HG03060 (cell line): ENCODE results near the gene CERKL.

ENCODE experiments used
- ATAC-seq: cut with Tn5 transposase; IDR thresholded peaks from one replicate; pipeline ENCODE4 v1.9.1; 2021; ENCODE audit warnings: low read depth, moderate number of reproducible peaks; ENCODE audit not compliant: unreplicated experiment

Gene CERKL

DNA sequence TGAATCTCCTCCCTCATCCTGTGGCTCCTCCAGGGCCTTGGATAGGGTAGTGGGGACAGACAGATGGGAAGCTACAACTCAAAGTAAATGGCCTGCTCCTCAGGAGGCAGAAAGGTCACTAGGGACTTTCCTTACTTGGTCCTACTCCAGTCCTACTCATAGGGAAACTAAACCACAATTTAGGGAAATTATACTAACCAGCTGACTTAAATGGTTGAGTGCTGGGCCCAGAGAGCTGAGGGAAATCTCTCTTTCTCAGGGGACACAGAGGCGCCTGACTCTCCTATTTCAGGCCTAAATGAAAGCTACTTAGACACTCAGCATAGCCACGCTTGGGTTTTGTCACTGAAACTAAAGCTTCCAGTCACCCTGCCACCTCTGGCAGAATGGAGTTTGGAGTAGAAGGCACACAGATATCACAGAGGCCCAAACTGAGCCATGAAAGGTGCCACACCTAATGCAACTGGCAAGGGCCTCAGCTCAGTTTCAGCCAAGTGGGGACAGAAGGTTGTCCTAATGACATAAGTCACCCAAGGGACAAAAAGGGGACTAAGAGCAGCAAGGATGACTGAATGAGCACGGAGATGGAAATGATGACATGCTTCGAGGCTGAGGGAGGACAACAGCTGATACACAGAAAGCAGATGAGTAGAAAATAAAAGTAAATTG lies 24.0 kb downstream of the CERKL start:
- peak; percentile 68 for ATAC-seq

DNA sequence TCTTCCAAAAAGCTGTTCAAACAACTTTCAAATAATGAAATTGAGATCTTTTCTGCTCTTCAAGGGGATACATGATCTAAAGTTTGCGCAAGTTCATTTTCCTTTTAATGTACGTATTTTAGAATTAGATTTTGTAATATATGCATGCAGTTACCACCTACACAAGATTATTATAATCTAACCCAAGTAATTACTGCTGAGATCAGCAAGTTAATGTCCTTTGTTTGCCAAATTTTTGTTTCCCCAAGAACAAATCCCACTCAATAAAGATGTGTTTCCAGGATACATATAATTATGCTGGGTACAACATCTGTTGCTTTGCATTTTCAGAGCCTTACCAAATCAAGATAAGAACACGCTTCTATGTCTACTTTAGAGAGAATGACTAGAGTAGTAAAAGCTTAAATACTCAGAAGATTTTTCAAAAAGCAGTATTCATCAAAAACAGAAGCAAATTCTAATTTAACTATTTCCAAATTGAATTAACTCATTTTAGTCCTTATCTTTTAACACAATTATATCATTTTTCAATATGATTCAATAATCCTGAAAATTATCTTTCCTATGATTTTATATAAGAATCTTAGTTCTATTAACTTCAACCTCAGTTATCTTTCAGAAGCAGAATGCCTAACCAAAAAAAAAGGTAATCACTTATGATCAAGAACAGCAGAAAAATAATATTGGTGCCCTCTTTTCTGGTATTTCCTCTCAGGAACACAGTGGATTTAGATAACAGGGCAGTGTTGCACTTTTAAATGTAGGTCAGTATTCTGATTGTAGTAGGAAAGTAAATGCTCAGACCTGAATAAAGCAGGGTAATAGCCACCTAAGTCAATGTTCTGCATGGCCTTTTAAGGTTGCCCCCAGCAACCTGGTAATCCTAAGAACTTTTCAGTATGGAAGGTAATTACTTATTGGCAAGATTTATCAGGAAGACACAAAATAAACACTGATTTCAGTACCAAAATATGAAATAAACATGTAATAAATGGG lies 28.0 kb downstream of the CERKL start:
- no peak for ATAC-seq

DNA sequence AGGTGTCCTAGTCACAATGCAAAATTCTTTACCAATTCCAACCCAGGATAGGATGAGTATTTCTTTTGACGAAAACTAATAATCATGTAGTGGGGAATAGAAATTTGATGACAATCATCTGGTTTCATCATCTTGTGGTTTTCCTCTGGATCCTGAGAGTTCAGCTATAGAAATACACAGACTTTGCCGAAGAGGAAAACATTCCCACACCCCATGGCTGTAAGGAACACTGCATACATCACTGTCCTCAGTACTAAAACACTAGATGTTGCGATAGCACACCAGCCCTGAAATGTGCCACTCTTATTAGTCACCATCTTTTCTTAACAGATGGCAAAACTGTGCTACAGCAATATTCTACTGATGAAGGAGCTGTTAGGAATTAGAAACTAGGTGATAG lies 29.4 kb downstream of the CERKL start:
- ATAC-seq: no peak

GRCh38 chr2:181626671-181627070 lies 30.2 kb downstream of the CERKL start:
- ATAC-seq: no peak

DNA sequence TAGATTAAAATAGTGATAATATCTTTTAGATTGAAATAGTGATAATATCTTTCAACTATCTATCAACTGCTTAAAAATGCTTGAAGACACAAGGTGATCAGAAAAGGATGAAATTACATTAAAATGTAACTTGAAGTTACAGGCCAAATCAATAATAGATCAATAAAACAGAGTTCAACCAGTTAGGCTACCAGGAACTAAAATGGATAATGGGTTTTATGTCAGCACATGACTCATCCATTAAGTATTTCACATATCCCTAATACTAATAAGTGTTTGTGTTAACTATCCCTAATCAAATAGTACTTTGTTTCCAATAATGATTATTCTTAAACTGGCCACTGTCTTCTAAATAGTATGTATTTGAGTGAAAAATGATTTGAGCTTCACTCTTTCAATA lies 33.7 kb downstream of the CERKL start:
- no peak for ATAC-seq

GRCh38 chr2:181621779-181622490 lies 35.0 kb downstream of the CERKL start:
- no peak for ATAC-seq

DNA sequence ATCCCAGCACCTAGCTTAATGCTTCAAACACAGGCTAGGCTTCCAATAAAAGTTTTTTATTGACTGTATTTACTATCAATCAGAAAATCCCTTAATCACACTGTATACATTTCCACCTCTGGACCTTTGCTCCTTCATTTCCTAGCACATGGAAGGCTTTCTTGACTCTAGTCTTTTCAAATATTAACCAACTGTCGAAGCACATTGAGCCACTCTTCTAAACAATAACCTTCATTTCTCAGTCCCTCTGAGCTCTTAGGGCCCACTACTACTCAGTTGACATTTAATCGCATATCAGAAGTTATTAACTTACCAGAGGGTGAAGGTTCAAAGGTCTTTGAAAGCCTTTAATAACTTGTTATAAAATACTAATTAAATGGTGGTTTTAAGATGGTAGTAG lies 37.4 kb downstream of the CERKL start:
- ATAC-seq: no peak

GRCh38 chr2:181616715-181617114 lies 40.2 kb downstream of the CERKL start:
- ATAC-seq: no peak

GRCh38 chr2:181614874-181615638 lies 41.8 kb downstream of the CERKL start:
- no peak for ATAC-seq

- ATAC-seq: no peak
These were observed 43.7 kb downstream of the CERKL start for GRCh38 chr2:181613241-181613640.

DNA sequence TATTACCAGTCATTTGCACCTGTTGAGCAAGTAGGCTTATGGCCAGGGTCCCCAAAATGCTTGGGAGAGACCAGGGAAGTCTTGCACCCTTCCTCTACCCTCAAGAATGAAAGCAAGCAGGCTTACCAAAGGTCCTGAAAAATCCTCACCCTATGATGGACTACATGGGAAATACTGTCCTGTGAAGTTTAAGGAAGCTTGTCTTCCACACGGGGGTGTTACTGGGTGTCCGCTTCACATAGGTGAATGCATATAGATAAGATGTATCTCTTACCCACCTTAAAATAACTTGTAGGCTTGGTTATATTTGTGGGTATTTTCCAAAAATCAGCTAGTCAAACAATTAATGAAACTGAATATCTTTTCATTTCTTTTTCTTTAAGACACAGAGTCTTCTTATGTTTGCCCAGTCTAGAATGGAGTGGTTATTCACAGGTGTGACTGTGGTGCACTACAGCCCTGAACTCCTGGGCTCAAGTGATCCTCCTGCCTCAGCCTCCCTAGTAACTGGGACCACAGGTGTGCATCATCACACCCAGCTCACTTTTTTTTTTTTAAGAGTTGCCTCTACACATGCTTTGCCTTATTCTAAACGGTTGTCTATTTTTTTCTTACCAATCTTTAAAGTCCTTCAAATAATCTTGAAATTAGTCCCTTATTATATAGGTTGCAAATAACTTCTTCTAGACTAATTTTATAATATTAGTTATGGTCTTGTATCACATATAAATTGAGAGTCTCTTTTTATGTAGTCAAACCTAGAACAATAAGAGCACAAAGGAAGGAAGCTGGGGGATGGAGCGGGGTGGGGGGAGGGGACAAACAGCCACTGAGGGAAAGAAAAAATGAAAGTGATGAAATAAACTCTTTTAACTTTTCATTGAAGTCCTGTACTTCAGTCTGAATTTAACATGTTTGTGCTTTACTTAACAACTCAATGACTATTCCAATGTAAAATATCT lies 49.0 kb downstream of the CERKL start:
- ATAC-seq: no peak

DNA sequence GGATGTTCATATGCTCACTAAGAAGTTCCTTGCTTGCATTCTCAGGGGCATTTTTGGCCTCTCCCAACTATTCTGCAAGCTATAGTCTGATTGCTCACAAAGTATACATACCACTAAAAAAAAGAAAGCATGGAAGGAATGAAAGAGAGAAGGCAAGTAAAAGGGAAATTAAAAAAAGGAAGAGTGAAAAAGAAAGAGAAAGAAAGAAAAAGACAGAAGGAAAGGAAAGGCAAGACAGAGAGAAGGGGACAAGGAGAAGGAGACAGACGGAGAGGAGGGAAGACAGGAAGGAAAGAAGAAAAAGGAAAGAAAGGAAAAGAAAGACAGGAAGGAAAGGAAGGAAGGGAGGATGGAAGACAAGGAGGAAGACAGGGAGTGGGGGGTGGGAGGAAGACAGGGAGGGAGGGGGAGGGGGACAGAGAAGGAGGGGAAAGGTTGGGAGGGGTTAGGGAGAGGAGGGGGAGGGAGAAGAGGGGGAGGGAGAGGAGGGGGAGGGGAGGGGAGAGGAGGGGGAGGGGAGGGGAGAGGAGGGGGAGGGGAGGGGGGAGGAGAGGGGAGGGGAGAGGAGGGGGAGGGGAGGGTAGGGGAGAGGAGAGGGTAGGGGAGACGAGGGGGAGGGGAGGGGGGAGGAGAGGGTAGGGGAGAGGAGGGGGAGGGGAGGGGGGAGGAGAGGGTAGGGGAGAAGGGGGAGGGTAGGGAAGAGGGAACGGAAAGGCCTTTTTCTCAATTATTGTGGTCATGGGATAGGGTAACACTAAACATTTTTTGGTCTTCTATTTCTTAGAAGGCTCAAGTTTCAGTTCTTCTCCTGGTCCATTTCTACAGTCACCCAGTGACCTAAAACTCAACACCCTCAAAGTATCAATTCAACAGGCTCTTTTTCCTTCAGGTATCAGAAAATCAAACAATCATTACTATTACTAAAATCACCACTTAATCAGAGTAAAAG lies 50.7 kb downstream of the CERKL start:
- no peak for ATAC-seq

- ATAC-seq: no peak
These were observed 54.9 kb downstream of the CERKL start for GRCh38 chr2:181602017-181602416.

GRCh38 chr2:181596556-181596955 lies 60.3 kb downstream of the CERKL start:
- ATAC-seq: no peak

DNA sequence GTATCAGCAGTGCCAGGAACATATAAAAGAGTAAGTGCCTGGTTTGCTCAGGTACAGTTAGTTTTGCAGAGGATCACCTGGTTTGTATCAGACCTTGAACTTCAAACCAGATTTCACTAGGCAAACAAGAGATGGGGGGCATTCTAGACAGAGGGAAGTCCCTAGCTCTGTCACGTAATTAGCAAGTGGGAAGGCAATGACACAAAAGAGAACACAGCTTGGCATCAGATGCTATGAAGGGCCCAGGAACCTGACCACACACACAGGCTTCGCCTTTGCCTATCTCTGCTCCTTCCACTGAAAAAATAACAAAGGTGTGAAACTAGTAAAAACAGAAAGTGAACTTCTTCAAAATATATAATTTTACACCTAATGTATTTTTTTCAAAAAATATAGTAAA lies 62.6 kb downstream of the CERKL start:
- ATAC-seq: no peak

DNA sequence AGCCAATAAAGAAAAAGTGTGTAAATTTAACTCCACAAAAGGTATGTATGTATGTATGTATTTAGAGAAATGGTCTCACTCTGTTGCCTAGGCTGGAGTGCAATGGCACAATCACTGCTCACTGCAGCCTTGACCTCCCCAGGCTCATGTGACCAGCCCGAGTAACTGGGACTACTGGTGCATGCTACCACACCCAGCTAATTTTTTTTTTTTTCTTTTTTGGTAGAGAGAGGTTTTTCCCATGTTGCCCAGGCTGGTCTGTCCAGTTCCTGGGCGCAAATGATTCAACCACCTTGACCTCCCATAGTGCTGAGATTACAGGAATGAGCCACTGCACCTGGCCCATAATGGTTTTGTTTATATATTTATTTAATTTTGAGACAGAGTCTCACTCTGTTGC lies 67.1 kb downstream of the CERKL start:
- no peak for ATAC-seq

DNA sequence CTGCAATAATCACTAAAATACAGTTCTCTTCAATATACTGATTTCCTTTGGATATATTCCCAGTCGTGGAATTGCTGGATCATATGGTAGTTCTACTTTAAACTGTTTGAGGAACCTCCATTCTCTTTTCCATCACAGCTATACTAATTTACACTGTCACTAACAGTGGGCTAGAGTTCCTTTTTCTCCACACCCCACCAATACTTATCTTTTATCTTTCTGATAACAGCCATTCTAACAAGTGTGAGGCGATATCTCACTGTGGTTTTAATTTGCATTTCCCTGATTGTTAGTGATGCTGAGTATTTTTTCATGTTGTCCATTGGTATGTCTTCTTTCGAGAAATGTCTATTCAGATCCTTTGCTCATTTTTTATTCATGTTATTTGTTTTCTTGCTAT lies 68.4 kb downstream of the CERKL start:
- no peak for ATAC-seq

DNA sequence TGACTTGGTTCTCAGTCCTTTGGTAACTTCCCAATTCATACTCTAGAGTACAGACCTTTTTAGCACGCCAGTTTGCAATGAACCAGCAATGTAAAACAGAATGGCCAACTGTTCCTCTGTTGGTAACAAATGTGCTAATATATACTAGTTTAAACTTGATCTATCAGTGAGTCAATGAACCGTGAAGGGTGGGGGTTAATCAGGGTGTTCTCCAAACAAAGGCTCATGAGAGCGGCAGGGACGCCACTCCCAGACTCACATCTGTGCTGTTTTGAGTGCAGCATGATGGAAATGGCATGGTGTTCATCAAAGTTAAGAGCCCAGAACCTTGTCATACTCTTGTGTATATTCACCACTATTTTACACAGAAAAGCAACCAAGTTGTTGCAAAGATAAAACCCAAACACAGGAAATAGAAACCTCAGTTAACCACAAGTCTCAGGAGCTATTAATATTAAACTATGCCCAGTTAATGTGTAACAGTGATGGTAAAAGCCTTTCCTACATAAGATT lies 70.3 kb downstream of the CERKL start:
- peak; percentile 97 for ATAC-seq
